Measurements from ENCODE around the gene NME3. TPM values are rescaled to one million over a fixed set of nuclear protein-coding genes. Genes with fewer than 3 reads are reported as not detected.

The NME3 gene
- total RNA-seq, 1 experiment from 2014 or later = 86.8 TPM

GRCh38 chr16:1731603-1732002, 39.7 kb downstream of the NME3 start (continued):
- TF ChIP-seq, protein P1, sequence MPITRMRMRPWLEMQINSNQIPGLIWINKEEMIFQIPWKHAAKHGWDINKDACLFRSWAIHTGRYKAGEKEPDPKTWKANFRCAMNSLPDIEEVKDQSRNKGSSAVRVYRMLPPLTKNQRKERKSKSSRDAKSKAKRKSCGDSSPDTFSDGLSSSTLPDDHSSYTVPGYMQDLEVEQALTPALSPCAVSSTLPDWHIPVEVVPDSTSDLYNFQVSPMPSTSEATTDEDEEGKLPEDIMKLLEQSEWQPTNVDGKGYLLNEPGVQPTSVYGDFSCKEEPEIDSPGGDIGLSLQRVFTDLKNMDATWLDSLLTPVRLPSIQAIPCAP (CRISPR knock-in tag; IDR thresholded peaks at IDR 0.05) = no peak
- TF ChIP-seq NR2C2 (CRISPR knock-in tag; IDR thresholded peaks at IDR 0.05) (no peak), USF2 (CRISPR knock-in tag; IDR thresholded peaks at IDR 0.05) (no peak)

GRCh38 chr16:1731073-1731472, 40.3 kb downstream of the NME3 start:
- no peak for TF ChIP-seq ZNF281 (CRISPR knock-in tag; IDR thresholded peaks at IDR 0.05)
- no peak for TF ChIP-seq ZNF219 (CRISPR knock-in tag; IDR thresholded peaks at IDR 0.05; ENCODE audit: borderline replicate concordance)
- TF ChIP-seq, protein P2, sequence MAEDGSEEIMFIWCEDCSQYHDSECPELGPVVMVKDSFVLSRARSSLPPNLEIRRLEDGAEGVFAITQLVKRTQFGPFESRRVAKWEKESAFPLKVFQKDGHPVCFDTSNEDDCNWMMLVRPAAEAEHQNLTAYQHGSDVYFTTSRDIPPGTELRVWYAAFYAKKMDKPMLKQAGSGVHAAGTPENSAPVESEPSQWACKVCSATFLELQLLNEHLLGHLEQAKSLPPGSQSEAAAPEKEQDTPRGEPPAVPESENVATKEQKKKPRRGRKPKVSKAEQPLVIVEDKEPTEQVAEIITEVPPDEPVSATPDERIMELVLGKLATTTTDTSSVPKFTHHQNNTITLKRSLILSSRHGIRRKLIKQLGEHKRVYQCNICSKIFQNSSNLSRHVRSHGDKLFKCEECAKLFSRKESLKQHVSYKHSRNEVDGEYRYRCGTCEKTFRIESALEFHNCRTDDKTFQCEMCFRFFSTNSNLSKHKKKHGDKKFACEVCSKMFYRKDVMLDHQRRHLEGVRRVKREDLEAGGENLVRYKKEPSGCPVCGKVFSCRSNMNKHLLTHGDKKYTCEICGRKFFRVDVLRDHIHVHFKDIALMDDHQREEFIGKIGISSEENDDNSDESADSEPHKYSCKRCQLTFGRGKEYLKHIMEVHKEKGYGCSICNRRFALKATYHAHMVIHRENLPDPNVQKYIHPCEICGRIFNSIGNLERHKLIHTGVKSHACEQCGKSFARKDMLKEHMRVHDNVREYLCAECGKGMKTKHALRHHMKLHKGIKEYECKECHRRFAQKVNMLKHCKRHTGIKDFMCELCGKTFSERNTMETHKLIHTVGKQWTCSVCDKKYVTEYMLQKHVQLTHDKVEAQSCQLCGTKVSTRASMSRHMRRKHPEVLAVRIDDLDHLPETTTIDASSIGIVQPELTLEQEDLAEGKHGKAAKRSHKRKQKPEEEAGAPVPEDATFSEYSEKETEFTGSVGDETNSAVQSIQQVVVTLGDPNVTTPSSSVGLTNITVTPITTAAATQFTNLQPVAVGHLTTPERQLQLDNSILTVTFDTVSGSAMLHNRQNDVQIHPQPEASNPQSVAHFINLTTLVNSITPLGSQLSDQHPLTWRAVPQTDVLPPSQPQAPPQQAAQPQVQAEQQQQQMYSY (CRISPR knock-in tag; IDR thresholded peaks at IDR 0.05) = no peak
- TF ChIP-seq GRHL2 (CRISPR knock-in tag; IDR thresholded peaks at IDR 0.05; ENCODE audit: insufficient replicate concordance, severe bottlenecking) = no peak
- TF ChIP-seq ZNF416 (CRISPR knock-in tag; IDR thresholded peaks at IDR 0.05) = no peak
- no peak for TF ChIP-seq HMGA2 (CRISPR knock-in tag; IDR thresholded peaks at IDR 0.05)
- no peak for TF ChIP-seq SOX15 (CRISPR knock-in tag; IDR thresholded peaks at IDR 0.05)
- no peak for TF ChIP-seq TP53 (CRISPR knock-in tag; IDR thresholded peaks at IDR 0.05)
- TF ChIP-seq CTCF (IDR thresholded peaks at IDR 0.05) = no peak
- no peak for TF ChIP-seq MYBL2 (CRISPR knock-in tag; IDR thresholded peaks at IDR 0.05)
- no peak for TF ChIP-seq RELA (CRISPR knock-in tag; IDR thresholded peaks at IDR 0.05; ENCODE audit: borderline replicate concordance)
- Mint-ChIP-seq H3K27me3 (ENCODE audit: low read depth) (no peaks in the 10 kb centered on the region; the same call in 1 of the 2 replicates), H3K9me3 (no peaks in the 10 kb centered on the region), H3K27ac (no peak overlapping the region), H3K36me3 (peaks cover 7% of the 10 kb centered on the region), H3K4me3 (no peak overlapping the region), H3K4me1 (no peaks in the 10 kb centered on the region)
- ChIA-PET CTCF (no interaction called here), POLR2A (no interaction called here)
- DNase-seq (ENCODE audit: low spot score) (no peak), ATAC-seq (no peak)

DNA sequence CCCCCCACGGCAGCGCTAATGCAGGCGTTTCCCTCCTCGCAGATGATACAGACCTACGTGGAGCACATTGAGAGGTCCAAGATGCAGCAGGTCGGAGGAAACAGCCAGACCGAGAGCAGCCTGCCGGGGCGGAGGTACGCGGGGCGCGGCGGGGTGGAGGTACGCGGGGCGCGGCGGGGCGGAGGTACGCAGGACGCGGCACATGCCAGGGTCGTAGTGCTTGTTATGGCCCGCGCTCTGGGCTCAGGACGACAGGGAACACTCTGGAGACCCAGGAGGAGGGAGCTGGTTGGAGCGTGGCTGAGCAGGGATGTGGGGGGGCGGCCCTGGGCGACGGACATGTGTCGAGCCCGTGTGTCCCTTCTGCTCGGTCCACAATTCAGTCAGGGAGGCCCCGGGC, 41.9 kb downstream of the NME3 start:
- no peak overlapping the region for H3K4me3 Mint-ChIP-seq
- no peaks in the 10 kb centered on the region for H3K9me3 Mint-ChIP-seq
- peaks cover 7% of the 10 kb centered on the region for H3K36me3 Mint-ChIP-seq
- CTCF ChIA-PET = no interaction called here
- no peak for ATAC-seq
- no peak for DNase-seq (ENCODE audit: low spot score)
- POLR2A ChIA-PET = no interaction called here
- H3K27me3 Mint-ChIP-seq (ENCODE audit: low read depth) = no peaks in the 10 kb centered on the region
- H3K27ac Mint-ChIP-seq = no peak overlapping the region
- H3K4me1 Mint-ChIP-seq = no peaks in the 10 kb centered on the region
- TF ChIP-seq TEAD1 (CRISPR knock-in tag; IDR thresholded peaks at IDR 0.05) = no peak
- TF ChIP-seq, protein P3, sequence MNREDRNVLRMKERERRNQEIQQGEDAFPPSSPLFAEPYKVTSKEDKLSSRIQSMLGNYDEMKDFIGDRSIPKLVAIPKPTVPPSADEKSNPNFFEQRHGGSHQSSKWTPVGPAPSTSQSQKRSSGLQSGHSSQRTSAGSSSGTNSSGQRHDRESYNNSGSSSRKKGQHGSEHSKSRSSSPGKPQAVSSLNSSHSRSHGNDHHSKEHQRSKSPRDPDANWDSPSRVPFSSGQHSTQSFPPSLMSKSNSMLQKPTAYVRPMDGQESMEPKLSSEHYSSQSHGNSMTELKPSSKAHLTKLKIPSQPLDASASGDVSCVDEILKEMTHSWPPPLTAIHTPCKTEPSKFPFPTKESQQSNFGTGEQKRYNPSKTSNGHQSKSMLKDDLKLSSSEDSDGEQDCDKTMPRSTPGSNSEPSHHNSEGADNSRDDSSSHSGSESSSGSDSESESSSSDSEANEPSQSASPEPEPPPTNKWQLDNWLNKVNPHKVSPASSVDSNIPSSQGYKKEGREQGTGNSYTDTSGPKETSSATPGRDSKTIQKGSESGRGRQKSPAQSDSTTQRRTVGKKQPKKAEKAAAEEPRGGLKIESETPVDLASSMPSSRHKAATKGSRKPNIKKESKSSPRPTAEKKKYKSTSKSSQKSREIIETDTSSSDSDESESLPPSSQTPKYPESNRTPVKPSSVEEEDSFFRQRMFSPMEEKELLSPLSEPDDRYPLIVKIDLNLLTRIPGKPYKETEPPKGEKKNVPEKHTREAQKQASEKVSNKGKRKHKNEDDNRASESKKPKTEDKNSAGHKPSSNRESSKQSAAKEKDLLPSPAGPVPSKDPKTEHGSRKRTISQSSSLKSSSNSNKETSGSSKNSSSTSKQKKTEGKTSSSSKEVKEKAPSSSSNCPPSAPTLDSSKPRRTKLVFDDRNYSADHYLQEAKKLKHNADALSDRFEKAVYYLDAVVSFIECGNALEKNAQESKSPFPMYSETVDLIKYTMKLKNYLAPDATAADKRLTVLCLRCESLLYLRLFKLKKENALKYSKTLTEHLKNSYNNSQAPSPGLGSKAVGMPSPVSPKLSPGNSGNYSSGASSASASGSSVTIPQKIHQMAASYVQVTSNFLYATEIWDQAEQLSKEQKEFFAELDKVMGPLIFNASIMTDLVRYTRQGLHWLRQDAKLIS (CRISPR knock-in tag; IDR thresholded peaks at IDR 0.05; ENCODE audit: borderline replicate concordance) = no peak
